ENCODE results near the gene ETV3. TPM values are rescaled to one million over a fixed set of nuclear protein-coding genes. Genes with fewer than 3 reads are reported as not detected.

Gene ETV3
- total and polyA plus RNA-seq, 3 donors from 2014 or later: 22.2 to 29.1 (median 28.0) TPM

DNA sequence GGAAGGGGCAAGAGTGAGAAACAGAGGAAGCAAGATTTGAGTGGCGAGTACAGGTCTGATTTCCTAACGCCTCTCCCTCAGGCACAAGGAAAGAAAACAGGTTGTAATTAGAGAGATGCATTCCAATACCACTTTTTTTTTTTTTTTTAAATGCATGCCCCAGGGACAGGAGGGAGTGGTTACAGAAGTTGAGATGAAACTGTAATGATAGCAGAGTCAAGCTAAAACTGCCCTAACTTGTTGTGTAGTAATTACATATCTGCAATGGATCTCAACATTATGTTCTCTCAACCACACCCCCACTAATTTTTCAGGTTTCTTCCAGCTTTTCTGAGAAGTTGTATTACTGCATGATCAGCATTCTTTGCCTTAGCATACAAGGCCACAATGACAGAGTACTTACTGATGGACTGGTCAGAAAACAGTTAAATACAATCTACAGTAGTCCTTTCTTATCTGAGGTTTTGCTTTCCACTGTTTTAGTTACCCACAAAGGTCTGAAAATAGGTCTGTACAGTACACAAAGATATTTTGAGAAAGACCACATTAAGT, 5.5 kb downstream of the ETV3 start:
- Histone ChIP-seq H3K27me3 (no peaks in the 10 kb centered on the region), H3K27ac (no peak overlapping the region), H3K4me1 (peaks cover 10% of the 10 kb centered on the region), H3K4me3 (no peak overlapping the region), H3K9me3 (no peaks in the 10 kb centered on the region), H3K36me3 (ENCODE audit: low read depth, missing control alignments) (no peaks in the 10 kb centered on the region)
- intact Hi-C loops (cut with DNase I; ENCODE audit: low total_unique reads): no loop called here
- DNase-seq: no peak
- 62 to 71% methylated on average over 2 of the region's 2 CpGs for WGBS, 2 donors
- TF ChIP-seq POLR2A (IDR thresholded peaks at IDR 0.05): no peak
- TF ChIP-seq, protein P1, sequence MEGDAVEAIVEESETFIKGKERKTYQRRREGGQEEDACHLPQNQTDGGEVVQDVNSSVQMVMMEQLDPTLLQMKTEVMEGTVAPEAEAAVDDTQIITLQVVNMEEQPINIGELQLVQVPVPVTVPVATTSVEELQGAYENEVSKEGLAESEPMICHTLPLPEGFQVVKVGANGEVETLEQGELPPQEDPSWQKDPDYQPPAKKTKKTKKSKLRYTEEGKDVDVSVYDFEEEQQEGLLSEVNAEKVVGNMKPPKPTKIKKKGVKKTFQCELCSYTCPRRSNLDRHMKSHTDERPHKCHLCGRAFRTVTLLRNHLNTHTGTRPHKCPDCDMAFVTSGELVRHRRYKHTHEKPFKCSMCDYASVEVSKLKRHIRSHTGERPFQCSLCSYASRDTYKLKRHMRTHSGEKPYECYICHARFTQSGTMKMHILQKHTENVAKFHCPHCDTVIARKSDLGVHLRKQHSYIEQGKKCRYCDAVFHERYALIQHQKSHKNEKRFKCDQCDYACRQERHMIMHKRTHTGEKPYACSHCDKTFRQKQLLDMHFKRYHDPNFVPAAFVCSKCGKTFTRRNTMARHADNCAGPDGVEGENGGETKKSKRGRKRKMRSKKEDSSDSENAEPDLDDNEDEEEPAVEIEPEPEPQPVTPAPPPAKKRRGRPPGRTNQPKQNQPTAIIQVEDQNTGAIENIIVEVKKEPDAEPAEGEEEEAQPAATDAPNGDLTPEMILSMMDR (IDR thresholded peaks at IDR 0.05): no peak

GRCh38 chr1:157132111-157132510, 6.1 kb downstream of the ETV3 start:
- H3K4me1 ChIP-seq: peaks cover 8% of the 10 kb centered on the region
- H3K27ac ChIP-seq: no peak overlapping the region
- intact Hi-C loops (cut with DNase I; ENCODE audit: low total_unique reads): no loop called here
- H3K27me3 ChIP-seq: no peaks in the 10 kb centered on the region
- H3K9me3 ChIP-seq: no peaks in the 10 kb centered on the region
- WGBS, 2 donors: 85 to 92% methylated on average over 5 of the region's 5 CpGs
- H3K4me3 ChIP-seq: no peak overlapping the region
- DNase-seq: no peak
- TF ChIP-seq, protein P1 (IDR thresholded peaks at IDR 0.05): no peak
- TF ChIP-seq POLR2A (IDR thresholded peaks at IDR 0.05): no peak
- H3K36me3 ChIP-seq (ENCODE audit: low read depth, missing control alignments): no peaks in the 10 kb centered on the region

- Histone ChIP-seq H3K4me3 (no peak overlapping the region), H3K27ac (no peak overlapping the region), H3K27me3 (no peaks in the 10 kb centered on the region), H3K9me3 (no peaks in the 10 kb centered on the region), H3K4me1 (no peaks in the 10 kb centered on the region), H3K36me3 (ENCODE audit: low read depth, missing control alignments) (no peaks in the 10 kb centered on the region)
- intact Hi-C loops (cut with DNase I; ENCODE audit: low total_unique reads): no loop called here
- no peak for DNase-seq
- no peak for TF ChIP-seq POLR2A (IDR thresholded peaks at IDR 0.05)
- TF ChIP-seq, protein P1 (IDR thresholded peaks at IDR 0.05): no peak
- 71 to 75% methylated on average over 4 of the region's 4 CpGs for WGBS, 2 donors
These were observed 6.9 kb downstream of the ETV3 start for GRCh38 chr1:157131281-157131680.

DNA sequence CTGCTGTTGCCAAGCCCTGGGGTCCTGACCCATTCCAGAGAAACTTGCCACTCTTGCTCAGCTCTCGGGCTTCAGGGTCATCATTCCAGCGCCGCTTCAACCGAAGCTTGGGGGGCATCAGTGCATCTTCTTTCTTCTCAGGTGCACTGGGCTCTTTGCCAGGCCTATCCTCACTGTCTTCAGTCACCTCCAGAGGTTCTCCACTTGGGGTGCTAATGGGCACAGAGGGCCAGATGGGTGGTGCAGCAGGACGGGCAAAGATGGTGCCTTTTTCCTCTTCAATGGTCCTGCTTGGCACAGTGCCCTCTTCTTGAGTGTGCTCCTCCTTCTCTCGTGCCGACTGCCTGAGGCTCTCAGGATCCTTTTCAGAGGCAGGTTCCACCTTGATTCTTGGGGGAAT, 13.3 kb downstream of the ETV3 start:
- no peak overlapping the region for H3K27ac ChIP-seq
- WGBS, 2 donors: 84 to 85% methylated on average over 3 to 7 of the region's 7 CpGs
- intact Hi-C loops (cut with DNase I; ENCODE audit: low total_unique reads): no loop called here
- TF ChIP-seq POLR2A (IDR thresholded peaks at IDR 0.05): no peak
- TF ChIP-seq, protein P1 (IDR thresholded peaks at IDR 0.05): no peak
- H3K27me3 ChIP-seq: no peaks in the 10 kb centered on the region
- H3K4me3 ChIP-seq: no peak overlapping the region
- no peaks in the 10 kb centered on the region for H3K9me3 ChIP-seq
- no peaks in the 10 kb centered on the region for H3K36me3 ChIP-seq (ENCODE audit: low read depth, missing control alignments)
- no peak for DNase-seq
- H3K4me1 ChIP-seq: no peaks in the 10 kb centered on the region

DNA sequence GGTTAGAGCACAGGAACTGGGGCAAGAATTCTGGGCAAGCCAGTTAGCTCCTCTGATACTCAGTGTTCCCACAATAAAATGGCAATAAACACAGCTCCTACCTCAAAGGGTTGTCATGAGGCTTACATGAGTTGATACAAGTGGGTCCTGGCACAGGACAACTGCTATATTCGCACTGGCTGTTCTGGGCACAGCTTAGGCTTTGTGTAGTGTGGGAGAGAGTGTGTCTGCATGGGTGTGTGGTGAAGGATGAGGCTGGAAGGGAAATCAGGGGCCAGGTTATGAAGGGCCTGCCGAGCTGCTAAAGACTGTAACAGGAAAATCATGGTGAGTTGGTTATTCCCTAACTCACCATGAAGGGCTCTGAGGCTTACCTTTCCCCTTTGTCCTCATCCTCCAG, 18.7 kb downstream of the ETV3 start:
- DNase-seq: no peak
- no peak overlapping the region for H3K4me3 ChIP-seq
- no peaks in the 10 kb centered on the region for H3K27me3 ChIP-seq
- no peak overlapping the region for H3K27ac ChIP-seq
- intact Hi-C loops (cut with DNase I; ENCODE audit: low total_unique reads): no loop called here
- TF ChIP-seq, protein P1 (IDR thresholded peaks at IDR 0.05): no peak
- no peak for TF ChIP-seq POLR2A (IDR thresholded peaks at IDR 0.05)
- H3K36me3 ChIP-seq (ENCODE audit: low read depth, missing control alignments): no peaks in the 10 kb centered on the region
- H3K4me1 ChIP-seq: no peaks in the 10 kb centered on the region
- WGBS, 2 donors: 84 to 86% methylated on average over 2 of the region's 2 CpGs
- no peaks in the 10 kb centered on the region for H3K9me3 ChIP-seq
